Mammary epithelial cell (primary cell): ENCODE results near the gene CASR.

Experiments
- CTCF ChIP-seq, 2 donors: IDR thresholded peaks in 1 of 2; conservative IDR thresholded peaks in 1 of 2; 2 replicates each; pipeline ENCODE4 v1.5.1; 2011 to 2012; ENCODE audit warnings: inconsistent platforms in 2 of 2, low read length in 2 of 2, mild to moderate bottlenecking in 2 of 2, control low read depth in 1 of 2, low read depth in 1 of 2; ENCODE audit not compliant: insufficient read depth in 1 of 2; ENCODE audit errors: extremely low read depth in 1 of 2
- EZH2 ChIP-seq: IDR thresholded peaks from 2 replicates; pipeline ENCODE4 v1.6.1; 2012; ENCODE audit warnings: low read length, inconsistent platforms, borderline replicate concordance

- TF ChIP-seq CTCF (conservative IDR thresholded peaks at IDR 0.05 in 1 of 2, IDR thresholded peaks at IDR 0.05 in 1 of 2; ENCODE audit: extremely low read depth in 1 of 2, insufficient read depth in 1 of 2, low read depth in 1 of 2, low read length in 2 of 2) (no peak), EZH2 (no peak)
Measured at GRCh38 chr3:122325769-122326168, 142.3 kb downstream of the CASR start.
